ENCODE data around the gene LAYN.

The LAYN gene, protein sequence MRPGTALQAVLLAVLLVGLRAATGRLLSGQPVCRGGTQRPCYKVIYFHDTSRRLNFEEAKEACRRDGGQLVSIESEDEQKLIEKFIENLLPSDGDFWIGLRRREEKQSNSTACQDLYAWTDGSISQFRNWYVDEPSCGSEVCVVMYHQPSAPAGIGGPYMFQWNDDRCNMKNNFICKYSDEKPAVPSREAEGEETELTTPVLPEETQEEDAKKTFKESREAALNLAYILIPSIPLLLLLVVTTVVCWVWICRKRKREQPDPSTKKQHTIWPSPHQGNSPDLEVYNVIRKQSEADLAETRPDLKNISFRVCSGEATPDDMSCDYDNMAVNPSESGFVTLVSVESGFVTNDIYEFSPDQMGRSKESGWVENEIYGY

DNA sequence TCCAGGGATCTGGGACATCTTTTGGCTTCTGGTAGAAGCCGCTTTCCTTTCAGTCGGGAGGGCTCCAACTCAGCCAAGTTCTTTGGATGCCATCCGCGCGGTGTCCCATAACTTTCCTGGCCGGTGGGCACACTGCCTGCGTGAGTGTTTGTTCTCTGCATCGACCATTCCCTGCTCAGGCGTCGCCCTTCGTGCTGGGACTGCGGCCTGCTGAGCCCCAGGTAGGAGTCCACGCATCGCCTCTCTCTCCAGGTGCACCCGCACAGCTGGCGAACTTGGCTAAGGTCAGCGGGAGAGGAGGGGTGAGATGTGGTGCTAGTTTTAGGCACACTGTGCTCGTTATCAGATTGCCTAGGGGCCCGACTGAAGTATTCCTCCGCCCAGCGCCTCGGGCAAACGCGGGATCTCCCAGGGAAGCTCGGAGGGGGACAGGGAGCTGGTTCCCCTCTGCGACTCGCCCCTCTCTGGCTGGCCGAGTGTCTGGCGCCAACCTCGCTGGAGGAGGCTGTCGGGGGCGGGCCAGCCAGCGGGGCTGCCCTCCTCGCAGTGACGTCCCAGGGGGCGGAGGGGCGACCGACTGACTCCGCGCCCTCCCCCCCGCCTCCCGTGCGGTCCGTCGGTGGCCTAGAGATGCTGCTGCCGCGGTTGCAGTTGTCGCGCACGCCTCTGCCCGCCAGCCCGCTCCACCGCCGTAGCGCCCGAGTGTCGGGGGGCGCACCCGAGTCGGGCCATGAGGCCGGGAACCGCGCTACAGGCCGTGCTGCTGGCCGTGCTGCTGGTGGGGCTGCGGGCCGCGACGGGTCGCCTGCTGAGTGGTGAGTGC is at the start of gene LAYN:
Gene LAYN, plus strand, starts transcription at position 607 of the 823 bp plus-strand sequence. Its CDS starts 124 bp downstream, at position 731.
- DNase-seq (ENCODE audit: low spot score), result peak; percentile 80

DNA sequence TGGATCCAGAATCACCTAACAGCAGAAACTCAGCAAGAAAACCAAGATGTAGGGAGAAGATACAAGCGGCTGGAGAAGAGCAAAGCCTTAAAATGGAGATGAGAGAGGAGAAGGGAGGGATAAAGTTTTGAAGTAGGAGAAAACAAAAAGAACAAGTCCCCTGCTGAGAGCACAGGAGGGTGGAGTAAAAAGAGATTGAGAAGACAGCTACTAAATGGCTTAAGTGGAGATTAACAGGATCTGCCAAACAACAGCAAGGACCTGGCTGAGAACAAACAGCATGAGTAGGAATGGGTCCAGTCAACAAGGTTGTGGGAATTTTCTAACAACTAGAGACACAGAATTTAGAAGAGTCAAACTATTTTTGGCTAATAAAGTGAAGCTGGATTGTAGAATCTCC is 46.5 kb upstream of the LAYN start:
- no peak for DNase-seq (ENCODE audit: low spot score)

GRCh38 chr11:111499483-111499882 is 41.0 kb upstream of the LAYN start:
- DNase-seq (ENCODE audit: low spot score), result no peak

DNA sequence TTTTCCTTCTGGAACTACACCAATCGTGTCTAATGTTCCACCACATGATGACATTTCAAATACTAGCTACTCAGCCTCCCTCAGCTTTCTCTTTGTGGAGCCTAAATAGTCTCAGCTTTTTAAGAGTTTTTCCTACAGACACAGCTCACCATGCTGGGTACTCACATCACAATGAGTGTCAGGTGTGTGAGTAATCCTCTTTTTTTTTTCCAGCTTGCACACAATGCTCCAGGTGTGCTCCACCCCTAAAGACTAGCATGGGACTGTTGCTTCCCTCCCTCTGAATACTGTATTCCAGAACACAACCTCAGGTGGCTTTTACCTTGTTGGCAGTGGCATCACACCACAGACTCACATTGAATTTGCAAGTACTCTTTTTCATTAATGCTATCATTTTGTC is 40.0 kb upstream of the LAYN start:
- DNase-seq (ENCODE audit: low spot score), result no peak

GRCh38 chr11:111502611-111503010 is 37.9 kb upstream of the LAYN start:
- DNase-seq (ENCODE audit: low spot score), result no peak

GRCh38 chr11:111510311-111510710 is 30.2 kb upstream of the LAYN start:
- DNase-seq (ENCODE audit: low spot score), result no peak

DNA sequence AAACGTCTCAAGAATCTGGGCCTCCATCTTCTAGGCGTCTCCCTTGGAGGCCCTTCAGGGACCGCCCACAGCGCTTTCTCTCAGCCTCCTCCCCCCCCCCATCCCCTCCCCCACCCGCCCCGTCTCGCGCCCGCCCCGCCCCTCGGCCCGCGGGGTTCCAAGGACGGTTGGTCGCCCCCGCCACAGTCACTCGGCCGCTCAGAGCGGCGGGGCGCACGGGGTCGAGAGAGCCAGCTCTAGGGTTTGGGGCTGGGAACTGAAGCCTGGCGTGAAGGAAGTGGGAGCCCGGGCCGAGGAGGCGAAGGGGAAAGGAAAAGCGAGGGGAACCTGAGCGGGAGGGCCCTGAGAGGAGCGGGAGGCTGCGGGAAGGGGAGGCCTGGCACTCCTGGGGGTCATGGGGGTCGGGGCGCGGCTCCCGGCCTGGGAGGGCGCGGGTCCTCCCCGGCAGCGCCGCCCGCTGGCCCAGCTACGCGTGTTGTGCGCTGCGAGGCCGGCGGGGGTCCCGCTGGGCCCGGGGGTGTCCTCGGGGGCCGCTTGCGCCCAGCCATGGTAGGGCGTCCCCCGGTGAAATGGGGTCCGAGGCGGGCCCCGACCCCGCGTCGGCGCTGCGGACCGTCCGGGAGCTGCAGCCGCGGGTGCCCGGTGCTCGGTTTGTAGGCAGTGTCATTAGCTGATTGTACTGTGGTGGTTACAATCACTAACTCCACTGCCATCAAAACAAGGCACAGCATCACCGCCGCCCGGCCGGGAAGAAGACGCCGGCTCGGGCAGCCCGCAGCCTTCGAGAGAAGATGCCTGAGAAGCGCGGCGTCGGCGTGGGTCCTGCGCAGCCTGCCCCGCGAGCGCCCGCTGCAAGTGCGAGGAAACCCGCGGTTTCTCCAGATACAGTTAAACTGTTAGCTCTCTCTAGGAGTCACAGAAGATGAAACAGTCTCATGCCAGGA is 28.0 kb upstream of the LAYN start, which contains the start of gene BTG4:
Gene BTG4, minus strand, starts transcription at position 91 of the 944 bp plus-strand sequence. CDS start 13,610 bp downstream, outside the sequence.
- DNase-seq (ENCODE audit: low spot score), result no peak

DNA sequence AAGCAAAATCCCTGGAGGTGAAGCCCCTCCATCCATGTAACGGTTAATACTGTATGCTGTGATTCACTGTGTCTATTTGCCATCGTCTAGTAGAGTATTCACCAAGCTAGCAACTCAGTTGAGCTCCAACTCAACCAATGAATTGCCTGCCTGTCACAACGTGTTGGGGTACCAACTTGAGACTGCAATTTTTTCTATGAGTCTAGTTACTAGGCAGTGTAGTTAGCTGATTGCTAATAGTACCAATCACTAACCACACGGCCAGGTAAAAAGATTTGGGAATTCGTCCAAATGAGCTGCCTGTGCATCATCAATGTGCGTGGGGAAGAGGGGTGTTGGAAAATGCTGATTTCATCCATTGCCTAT is 27.3 kb upstream of the LAYN start:
- no peak for DNase-seq (ENCODE audit: low spot score)

DNA sequence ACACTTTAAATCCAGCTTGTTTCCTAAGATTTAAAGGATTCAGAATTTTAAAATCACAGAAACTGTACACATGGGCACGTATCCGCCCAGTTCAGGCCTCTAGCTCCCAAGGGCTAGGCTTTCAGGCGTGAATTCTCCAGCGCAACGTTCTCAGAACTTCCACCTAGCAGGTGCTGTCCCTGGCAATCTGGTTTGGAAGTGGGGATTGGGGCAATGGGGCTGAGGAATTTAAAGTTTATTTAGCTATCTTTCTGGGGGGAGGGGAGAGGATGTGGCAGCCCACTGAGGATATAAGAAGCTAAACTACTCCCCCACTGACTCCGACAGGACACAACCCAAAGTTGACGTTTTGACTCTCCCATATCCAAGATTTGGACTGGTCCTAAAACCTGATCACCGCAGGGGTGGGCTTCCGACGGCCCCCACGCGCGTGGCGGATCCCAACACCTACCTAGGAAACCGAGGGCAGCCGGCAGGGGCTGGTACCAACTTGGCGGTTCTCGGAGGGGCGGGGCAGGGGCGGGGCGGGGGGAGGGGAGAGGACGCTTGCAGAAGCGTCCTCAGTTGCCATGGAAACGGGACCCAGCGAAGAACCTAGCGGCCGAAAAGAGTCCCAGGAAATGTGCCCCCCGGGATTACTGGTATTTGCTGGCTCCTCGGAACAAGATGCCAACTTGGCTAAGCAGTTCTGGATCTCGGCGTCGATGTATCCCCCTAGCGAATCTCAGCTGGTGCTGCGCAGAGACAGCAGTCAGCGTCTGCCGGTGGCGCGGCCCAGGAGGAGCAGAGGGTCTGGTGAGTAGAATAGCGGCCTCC is 26.1 kb upstream of the LAYN start, which contains the start of gene HOATZ:
Gene HOATZ, plus strand, starts transcription at position 563 of the 816 bp plus-strand sequence. Its CDS starts 7 bp downstream, at position 570.
- peak; percentile 30 for DNase-seq (ENCODE audit: low spot score)

- no peak for DNase-seq (ENCODE audit: low spot score)
Observed at GRCh38 chr11:111515591-111515990, 24.9 kb upstream of the LAYN start.

DNA sequence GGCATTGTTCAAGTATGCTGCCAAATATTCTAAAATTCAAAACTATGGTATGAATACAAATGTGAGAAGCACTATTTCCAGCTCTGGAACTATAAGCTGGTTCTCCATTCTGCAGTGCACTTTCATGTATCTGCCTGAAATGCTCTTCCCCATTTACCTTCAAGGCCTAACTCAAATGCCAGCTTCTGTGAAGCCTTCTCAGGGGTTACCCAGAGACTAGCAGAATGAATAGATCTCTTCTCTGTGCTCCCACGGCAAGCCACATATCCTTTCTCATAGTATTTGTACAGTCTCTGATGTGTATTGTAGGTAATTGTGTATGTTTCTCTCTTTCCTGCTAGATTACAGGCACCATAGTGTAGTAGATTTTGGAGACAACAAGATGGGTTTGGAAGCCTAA is 21.9 kb upstream of the LAYN start:
- no peak for DNase-seq (ENCODE audit: low spot score)

GRCh38 chr11:111520560-111520959 is 20.0 kb upstream of the LAYN start:
- no peak for DNase-seq (ENCODE audit: low spot score)

DNA sequence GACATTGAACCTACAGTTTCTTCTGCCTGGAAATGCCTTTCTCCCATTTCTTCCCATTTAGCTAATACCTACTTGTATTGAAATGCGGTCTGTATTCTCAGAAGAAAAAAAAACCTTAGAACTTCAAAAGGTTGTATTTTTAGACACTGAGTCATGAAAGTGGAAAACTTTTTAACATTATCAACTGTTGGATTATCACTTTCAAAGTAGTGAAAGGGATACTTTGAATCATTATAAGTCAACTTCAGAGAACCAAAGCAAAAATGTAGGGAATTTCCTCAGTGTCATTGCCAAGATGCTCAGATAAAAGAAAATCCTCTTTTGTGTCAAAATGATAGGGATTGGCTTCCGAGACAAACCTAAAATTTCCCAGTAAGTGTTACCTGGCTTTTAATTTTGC is 19.4 kb upstream of the LAYN start:
- DNase-seq (ENCODE audit: low spot score), result no peak

GRCh38 chr11:111522426-111522825 is 18.1 kb upstream of the LAYN start:
- no peak for DNase-seq (ENCODE audit: low spot score)

DNA sequence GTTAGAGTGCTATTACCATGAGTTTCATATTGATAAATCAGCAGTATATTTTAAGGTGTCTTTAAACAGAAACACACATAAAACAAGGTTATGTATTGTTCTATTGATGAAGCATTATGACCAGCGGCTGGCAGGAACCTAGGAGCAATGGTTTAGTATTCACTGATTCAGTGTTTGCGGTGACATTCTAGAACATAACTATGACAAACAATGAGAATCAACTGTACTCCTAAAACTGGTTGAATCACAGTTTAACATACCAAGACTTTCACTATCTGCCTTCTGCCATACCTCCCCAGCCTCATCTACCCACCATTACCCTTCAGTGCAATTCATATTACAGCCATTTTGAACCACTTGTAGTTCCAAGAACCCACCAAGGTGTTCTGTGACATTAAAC is 17.2 kb upstream of the LAYN start:
- no peak for DNase-seq (ENCODE audit: low spot score)

- no peak for DNase-seq (ENCODE audit: low spot score)
Observed at GRCh38 chr11:111524056-111524455, 16.5 kb upstream of the LAYN start.

DNA sequence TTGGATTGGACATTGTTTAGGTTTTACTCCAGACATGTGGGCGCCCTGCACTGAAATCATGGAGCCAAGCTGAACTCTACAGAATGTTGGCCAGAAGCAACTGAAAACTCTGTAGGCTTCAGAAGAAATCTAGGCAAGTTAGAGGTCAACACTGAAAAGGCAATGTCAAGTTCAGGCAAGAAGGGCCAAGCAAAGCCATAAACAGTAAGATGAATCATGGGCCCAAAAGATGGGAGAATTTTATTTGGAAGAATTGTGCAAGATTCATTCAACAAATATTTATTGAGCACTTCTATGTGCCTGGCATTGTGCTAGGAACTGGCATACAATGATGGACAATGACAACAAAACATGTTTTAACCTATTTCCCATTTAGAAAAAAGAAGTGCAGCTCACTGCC is 15.1 kb upstream of the LAYN start:
- no peak for DNase-seq (ENCODE audit: low spot score)

GRCh38 chr11:111526501-111526900 is 14.0 kb upstream of the LAYN start:
- DNase-seq (ENCODE audit: low spot score), result no peak

DNA sequence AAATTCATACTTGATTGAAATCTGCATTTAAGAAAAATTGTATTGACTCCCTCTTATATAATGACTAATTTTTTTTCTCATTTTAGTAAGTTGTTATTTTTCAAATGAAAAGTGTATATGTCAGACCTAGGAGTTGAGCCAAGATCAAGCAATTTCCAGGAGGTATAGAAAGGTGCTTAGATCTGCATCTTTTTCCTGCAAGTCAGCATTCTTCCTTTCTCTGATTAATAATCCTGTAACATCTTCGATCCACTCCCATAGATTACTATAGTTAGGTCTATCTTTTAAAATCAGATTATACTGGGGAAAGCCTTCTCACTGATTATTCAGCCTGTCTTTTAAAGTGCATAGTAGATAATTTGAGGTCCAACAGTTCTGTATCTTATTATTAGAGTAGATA is 13.2 kb upstream of the LAYN start:
- DNase-seq (ENCODE audit: low spot score), result no peak

GRCh38 chr11:111528557-111528956 is 12.0 kb upstream of the LAYN start:
- no peak for DNase-seq (ENCODE audit: low spot score)

GRCh38 chr11:111530091-111530490 is 10.4 kb upstream of the LAYN start:
- no peak for DNase-seq (ENCODE audit: low spot score)

All from putamen (tissue), 1 donor.